Large intestine (tissue), 3 donors: ENCODE results near the gene C1orf35. TPM values are rescaled to one million over a fixed set of nuclear protein-coding genes. Genes with fewer than 3 reads are reported as not detected.
A peak's percentile ranks its signal among the peaks of the same experiment; 100 is the strongest.

Experiments used
- DNase-seq, 2 donors: peaks; one replicate each; pipeline versions ENCODE4 v3.0.0 to v3.0.0-alpha.2; 2013
- H3K27ac ChIP-seq: one replicate; pipeline ENCODE4 v1.5.1; 2013; ENCODE audit warnings: low read length
- H3K27me3 ChIP-seq: 2 replicates; pipeline ENCODE4 v1.6.1; 2013; ENCODE audit warnings: low read length; ENCODE audit not compliant: control insufficient read depth, insufficient read depth
- H3K36me3 ChIP-seq: 2 replicates; pipeline ENCODE4 v1.6.1; 2013; ENCODE audit warnings: low read length; ENCODE audit not compliant: control insufficient read depth, insufficient read depth
- H3K4me1 ChIP-seq: one replicate; pipeline ENCODE4 v1.6.1; 2013; ENCODE audit warnings: low read length; ENCODE audit not compliant: control insufficient read depth, insufficient read depth
- H3K4me3 ChIP-seq: one replicate; pipeline ENCODE4 v1.5.1; 2013; ENCODE audit warnings: low read length
- H3K9me3 ChIP-seq: one replicate; pipeline ENCODE4 v1.6.1; 2013; ENCODE audit warnings: mild to moderate bottlenecking, low read depth, low read length, moderate library complexity; ENCODE audit not compliant: control insufficient read depth
- WGBS: methylation state at CpG from one replicate; pipeline ENCODE4 v1.1.5; 2013; ENCODE audit warnings: low lambda C conversion rate; ENCODE audit not compliant: insufficient coverage; 5-methylcytosine and 5-hydroxymethylcytosine counted together
- polyA plus RNA-seq: library from polyadenylated mRNA; unstranded; fragments of 120-200 nt; gene quantifications from one replicate; pipeline ENCODE4 v1.2.1, GENCODE V29; 2013

Gene C1orf35
- polyA plus RNA-seq, 1 donor: 17.3 TPM

DNA sequence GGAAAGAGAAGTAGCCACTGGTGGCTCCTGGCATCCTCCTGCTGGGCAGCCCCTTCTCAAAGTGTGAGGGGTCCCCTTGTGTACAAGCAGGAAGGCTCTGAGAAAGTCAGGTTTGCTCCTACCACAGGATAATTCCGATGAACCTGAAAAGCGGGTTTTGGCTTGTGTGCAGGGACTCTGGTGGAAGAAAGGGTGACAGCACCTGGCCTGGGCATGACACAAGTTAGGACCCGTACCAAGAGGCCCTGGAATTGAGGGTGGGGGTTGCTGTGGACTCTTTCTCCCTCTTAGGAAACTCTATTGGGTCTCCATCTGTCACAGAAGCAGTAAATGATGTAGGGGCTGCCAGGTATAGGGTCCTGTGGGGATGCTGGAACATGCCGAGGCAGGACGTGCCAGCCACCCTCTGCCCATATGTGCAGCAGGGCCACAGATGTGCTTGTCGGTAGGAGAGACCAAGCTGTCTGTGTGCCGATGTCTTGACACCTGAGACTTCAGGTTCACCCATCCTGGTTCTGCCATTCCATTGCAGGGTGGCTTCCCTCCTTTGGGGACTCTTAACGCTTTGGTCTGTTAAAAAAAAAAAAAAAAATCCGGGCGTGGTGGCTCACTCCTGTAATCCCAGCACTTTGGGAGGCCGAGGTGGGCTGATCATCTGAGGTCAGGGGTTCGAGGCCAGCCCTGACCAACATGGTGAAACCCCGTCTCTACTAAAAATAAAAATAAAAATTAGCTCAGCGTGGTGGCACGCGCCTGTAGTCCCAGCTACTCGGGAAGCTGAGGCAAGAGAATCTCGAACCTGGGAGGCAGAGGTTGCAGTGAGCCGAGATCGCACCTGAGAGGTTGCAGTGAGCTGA is 9.8 kb downstream of the C1orf35 start:
- DNase-seq: no peak
- Histone ChIP-seq H3K4me1 (peaks cover 27% of the 10 kb centered on the region), H3K27ac (no peak overlapping the region), H3K9me3 (peaks cover 14% of the 10 kb centered on the region), H3K27me3 (no peaks in the 10 kb centered on the region), H3K4me3 (no peak overlapping the region), H3K36me3 (peaks cover 70% of the 10 kb centered on the region)
- WGBS: no CpG with 5 or more reads among the region's 20 CpGs

DNA sequence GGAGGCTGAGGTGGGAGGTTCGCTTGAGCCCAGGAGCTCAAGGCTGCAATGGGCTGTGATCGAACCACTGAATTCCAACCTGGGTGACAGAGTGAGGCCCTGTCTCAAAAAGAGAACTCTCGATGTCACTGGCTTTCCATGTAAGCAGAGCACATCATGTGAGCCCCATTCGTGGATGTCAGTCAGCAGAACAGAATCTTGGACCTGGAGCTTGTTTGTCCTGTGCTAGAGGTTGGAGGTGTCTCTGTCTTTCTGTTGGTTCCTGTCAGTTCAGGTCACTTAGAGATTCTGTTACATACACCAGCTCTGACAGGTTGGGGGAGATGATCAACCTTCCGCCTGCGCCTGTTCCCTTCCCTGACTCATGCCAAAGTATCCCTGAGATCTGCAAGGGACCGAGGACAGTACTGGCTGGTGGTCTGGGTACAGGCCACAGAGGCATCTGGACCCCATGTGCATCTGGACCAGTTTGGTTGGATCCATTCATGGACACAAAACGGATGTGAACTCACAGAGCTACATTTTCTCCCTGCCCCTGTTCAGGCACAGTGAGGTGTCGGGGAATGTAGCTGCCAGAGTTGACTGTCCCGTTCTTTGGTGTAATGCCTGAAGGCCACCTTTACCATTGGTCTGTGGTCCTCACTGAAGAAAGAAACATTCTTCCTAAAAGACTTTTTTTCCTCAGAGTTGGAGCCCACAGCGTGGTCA is 10.6 kb downstream of the C1orf35 start:
- peaks cover 14% of the 10 kb centered on the region for H3K9me3 ChIP-seq
- DNase-seq: no peak
- H3K27me3 ChIP-seq: no peaks in the 10 kb centered on the region
- no peak overlapping the region for H3K27ac ChIP-seq
- peaks cover 35% of the 10 kb centered on the region for H3K4me1 ChIP-seq
- no CpG with 5 or more reads among the region's 11 CpGs for WGBS
- H3K4me3 ChIP-seq: no peak overlapping the region
- H3K36me3 ChIP-seq: peaks cover 69% of the 10 kb centered on the region

DNA sequence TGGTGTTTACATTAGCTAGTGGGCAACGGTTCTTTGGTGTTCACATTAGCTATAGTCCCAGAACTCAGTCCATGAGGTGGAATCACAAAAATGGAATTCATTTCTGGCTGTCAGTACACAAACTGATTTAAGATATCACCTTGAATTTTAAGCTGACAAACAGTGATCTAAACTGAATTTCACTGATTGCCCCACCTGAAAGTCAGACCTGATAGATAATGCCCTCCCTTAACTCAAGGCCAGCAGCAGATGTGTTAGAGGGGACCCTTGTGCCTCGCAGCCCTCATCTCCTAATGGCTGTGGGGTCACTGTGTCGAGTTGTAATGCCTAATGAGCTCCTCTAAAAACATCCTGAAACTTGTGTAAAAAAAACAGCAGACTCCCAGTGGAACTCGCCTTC is 12.0 kb downstream of the C1orf35 start:
- WGBS: no CpG with 5 or more reads among the region's 4 CpGs
- Histone ChIP-seq H3K4me3 (no peak overlapping the region), H3K36me3 (peaks cover 58% of the 10 kb centered on the region), H3K4me1 (peaks cover 44% of the 10 kb centered on the region), H3K27me3 (no peaks in the 10 kb centered on the region), H3K9me3 (peaks cover 14% of the 10 kb centered on the region), H3K27ac (no peak overlapping the region)
- DNase-seq: no peak

DNA sequence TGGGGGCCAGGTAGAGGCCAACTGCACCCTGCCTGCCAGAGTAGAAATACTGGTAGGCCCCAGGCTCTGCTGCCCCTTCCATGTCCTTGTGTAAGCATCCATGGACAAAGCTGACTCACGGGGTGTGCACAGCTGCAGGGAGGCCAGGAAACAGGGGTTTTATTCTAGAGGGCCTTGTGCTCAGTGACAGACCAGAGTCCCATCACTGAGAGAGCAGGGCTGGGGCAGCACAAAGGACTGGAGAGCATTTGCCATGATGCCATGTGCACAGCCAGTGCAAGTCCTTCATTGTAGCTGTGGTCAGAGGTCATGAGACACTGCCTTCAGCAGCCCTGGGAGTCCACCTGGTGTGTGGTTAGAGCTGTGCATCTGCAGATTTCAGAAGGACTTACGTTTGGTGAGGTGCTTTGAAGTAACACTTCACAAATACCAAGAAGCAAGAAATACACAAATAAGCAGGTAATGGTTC is 12.5 kb downstream of the C1orf35 start:
- Histone ChIP-seq H3K27me3 (no peaks in the 10 kb centered on the region), H3K4me3 (no peak overlapping the region), H3K4me1 (peaks cover 49% of the 10 kb centered on the region), H3K27ac (no peak overlapping the region), H3K36me3 (peaks cover 54% of the 10 kb centered on the region), H3K9me3 (peaks cover 14% of the 10 kb centered on the region)
- no CpG with 5 or more reads among the region's 2 CpGs for WGBS
- no peak for DNase-seq

DNA sequence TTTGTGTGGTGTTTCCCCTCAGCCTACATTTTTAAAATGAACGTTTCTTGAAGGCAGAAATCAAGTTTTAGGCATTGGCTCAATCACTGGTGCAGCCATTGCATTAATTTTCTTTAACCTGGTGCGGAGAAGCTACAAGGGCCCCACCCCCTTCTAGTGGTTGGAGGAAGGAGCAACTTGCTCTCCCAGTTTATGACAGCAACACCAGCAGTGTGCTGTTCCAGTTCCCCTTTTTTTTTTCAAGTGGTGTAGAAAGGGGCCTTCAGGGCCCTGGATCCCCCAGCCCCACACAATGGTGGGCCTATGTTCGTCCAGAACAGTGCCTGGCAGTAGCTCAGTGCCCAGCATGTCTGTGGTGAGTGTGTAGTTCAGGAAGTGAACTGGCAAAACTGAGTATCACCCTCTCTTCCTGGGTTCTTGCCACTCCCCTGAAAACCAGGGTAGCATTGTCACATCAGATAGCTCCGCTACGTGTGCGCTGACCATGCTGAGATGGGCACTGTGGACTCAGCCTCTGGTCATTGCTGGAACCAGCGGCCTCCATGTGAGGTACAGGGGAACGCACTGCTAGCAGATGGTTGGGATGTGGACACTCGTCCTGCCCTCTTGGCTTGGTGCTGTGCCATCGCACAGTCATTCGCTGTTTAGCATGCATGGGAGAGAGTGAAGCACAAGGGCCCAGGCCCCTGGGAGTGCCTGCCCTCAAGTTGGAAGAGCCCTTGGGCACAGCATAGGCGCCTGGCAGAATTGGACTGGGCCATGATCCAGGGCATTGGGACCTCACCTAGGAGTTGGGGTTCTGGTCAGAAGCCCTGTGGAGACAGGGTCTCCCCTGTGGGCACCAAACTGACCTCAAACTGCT is 13.4 kb downstream of the C1orf35 start:
- no peak overlapping the region for H3K27ac ChIP-seq
- H3K27me3 ChIP-seq: no peaks in the 10 kb centered on the region
- no CpG with 5 or more reads among the region's 12 CpGs for WGBS
- no peak for DNase-seq
- peaks cover 49% of the 10 kb centered on the region for H3K36me3 ChIP-seq
- peaks cover 58% of the 10 kb centered on the region for H3K4me1 ChIP-seq
- H3K4me3 ChIP-seq: no peak overlapping the region
- H3K9me3 ChIP-seq: peaks cover 10% of the 10 kb centered on the region

DNA sequence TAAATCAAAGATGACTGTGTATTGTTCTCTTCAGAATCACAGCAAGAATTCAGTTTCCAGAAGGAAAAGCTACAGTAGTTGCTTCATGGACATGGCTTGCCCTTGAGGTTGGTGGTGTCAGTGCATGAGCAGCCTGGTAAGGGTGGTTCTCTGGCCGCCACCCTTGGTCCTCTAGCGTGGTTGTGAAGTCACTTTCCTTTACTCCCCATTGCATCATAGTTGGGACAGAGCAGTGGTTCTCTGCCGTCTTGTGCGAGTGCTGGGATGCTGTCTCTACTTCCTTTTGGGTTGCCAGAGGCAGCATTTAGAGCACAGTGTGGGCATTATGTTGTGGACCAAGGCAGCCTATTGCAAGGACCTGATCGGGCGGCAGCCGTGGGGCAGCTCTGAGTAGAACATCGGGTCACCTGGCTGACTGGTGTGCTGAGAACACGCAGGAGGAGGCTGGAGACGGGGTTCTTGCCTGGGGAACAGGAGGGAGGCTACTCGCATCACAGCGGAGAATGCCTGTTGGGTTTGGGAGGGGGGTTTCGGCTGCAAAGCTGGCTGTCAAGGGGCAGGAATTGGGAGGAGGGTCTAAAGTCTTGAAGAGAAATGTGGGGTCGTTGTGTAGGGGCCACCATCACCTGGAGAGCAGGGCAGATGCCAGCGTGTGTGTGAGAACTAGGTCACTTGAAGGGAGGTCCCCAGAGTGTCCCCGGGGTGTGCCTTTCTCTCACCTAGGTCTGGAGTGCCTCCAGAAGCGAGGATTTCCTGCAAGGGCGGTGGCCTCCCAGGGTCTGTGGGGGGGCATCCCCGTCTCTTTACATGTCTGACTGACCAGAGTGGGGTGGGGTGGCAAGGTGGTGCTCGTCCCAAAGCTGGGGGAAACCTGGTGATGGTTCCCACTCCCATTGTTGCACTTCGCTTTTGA is 14.3 kb downstream of the C1orf35 start:
- no peaks in the 10 kb centered on the region for H3K27me3 ChIP-seq
- peaks cover under 1% of the 10 kb centered on the region for H3K9me3 ChIP-seq
- no peak for DNase-seq
- no peak overlapping the region for H3K4me3 ChIP-seq
- WGBS: no CpG with 5 or more reads among the region's 21 CpGs
- H3K27ac ChIP-seq: no peak overlapping the region
- H3K36me3 ChIP-seq: peaks cover 44% of the 10 kb centered on the region
- H3K4me1 ChIP-seq: peaks cover 64% of the 10 kb centered on the region

DNA sequence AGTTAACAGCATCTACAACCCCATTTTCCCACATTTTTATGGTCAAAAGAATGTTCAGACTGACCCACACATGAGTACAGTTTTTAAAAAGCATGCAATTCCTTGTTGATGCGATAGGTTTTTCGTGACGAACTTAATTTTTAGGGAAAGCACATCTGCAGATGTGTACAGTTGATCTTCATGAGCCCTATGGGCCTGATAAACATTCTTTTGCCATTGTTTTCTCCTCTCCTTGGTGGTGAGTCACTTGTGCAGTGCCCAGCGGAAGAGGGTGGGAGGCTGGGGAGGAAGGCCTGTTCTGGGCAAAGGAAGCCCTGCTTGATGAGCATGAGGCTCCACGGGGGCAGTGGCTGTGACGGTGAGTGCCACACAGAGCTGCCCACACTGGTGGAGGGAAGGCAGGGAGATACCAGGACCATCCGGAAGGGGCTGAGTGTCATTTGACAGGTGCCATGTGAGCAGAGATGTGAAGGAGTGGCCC is 15.3 kb downstream of the C1orf35 start:
- Histone ChIP-seq H3K9me3 (no peaks in the 10 kb centered on the region), H3K27ac (no peak overlapping the region), H3K4me1 (peaks cover 64% of the 10 kb centered on the region), H3K27me3 (no peaks in the 10 kb centered on the region), H3K4me3 (no peak overlapping the region), H3K36me3 (peaks cover 40% of the 10 kb centered on the region)
- no CpG with 5 or more reads among the region's 7 CpGs for WGBS
- no peak for DNase-seq

DNA sequence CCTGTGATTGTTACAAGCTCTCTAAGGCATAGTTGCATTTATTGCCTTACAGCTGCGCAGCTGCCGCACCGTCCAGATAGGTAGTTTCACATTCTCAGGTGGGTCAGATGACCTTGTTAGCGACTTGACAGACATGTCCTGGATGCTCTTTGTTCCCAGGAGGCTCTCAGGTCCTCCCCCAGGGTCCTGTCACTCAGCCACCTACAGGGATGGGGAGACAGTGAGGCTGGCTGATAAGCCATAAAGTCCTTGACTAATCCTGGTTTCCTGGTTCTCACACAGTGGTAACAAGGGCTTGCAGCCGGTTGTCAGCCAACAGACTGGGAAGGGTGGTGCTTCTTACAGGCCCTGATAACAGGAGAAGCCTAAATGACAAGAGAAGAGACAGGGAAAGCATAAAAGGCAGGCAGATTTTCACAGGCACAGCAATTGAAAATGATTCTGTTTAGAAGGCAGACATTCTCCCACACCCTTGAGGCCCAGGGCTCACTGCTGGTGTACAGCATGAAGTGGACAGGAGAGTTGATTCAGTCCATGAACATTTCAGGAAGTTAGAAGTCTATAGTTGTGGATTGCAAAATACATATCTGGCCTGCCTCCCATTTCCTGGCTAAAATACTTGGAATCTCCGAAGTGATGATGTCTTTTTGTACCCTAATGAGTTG is 17.7 kb downstream of the C1orf35 start:
- peak overlapping the region; percentile 67 for H3K4me3 ChIP-seq
- no peaks in the 10 kb centered on the region for H3K9me3 ChIP-seq
- no CpG with 5 or more reads among the region's 6 CpGs for WGBS
- peak overlapping the region; percentile 97 for H3K27ac ChIP-seq
- peaks cover 64% of the 10 kb centered on the region for H3K4me1 ChIP-seq
- H3K36me3 ChIP-seq: peaks cover 27% of the 10 kb centered on the region
- no peaks in the 10 kb centered on the region for H3K27me3 ChIP-seq
- peak; percentile 92 to 95 for DNase-seq

DNA sequence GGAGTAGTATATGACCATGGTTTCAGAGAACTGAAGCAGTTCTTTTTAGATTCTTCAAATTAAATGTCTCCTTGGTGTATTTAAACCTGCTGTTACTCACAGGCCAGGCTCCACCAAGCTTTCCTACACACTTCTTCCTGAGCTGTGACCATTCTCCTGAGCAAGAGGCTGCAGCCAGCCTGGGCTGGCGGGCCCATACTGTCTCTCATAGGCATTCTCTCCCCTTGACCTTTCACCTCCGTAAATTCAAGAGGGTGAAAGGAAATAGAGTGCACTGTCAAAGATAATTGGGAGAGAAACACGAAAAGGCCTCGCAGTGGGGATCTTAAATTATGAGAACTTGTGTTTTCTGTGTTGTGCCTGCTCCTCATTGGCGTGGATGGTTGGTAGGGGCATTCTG is 18.3 kb downstream of the C1orf35 start:
- H3K4me1 ChIP-seq: peaks cover 58% of the 10 kb centered on the region
- peaks cover 21% of the 10 kb centered on the region for H3K36me3 ChIP-seq
- no peaks in the 10 kb centered on the region for H3K9me3 ChIP-seq
- WGBS: no CpG with 5 or more reads among the region's 5 CpGs
- no peaks in the 10 kb centered on the region for H3K27me3 ChIP-seq
- no peak for DNase-seq
- peak overlapping the region; percentile 67 for H3K4me3 ChIP-seq
- H3K27ac ChIP-seq: peak overlapping the region; percentile 97
